Endothelial cell of umbilical vein (primary cell): ENCODE measurements around the gene CEP20. TPM values are rescaled to one million over a fixed set of nuclear protein-coding genes. Genes with fewer than 3 reads are reported as not detected.

Experiments used
- BruUV-seq: library from RNA; stranded (reverse); fragments of 400-500 nt; replicated peaks from 2 replicates; lab custom pipeline; 2021; lab: Mats Ljungman, UMichigan
- CTCF ChIA-PET: fragments of 300-600, 350-600 bp; sonication (Branson Sonifier 250); formaldehyde crosslinking; loops from one replicate; lab custom pipeline; 2021; ENCODE audit warnings: antibody characterized with exemption, inconsistent platforms; lab: Charles Lee
- POLR2A ChIA-PET: fragments of 300-600, 350-600 bp; sonication (Branson Sonifier 250); formaldehyde crosslinking; loops from one replicate; lab custom pipeline; 2021; ENCODE audit warnings: antibody characterized with exemption, inconsistent platforms; lab: Charles Lee
- DNase-seq: peaks from one replicate; pipeline ENCODE4 v3.0.0-alpha.2; 2011; ENCODE audit warnings: low read depth, low spot score
- FAIRE-seq: peaks from 2 replicates; lab custom pipeline; 2011; peaks lifted over from hg19 to GRCh38; lab: Jason Lieb, UNC
- H2AFZ ChIP-seq: 2 replicates; pipeline ENCODE4 v1.6.0; 2012; ENCODE audit warnings: low read depth, low read length, control low read depth, inconsistent platforms
- H3K27ac ChIP-seq: 2 replicates; pipeline ENCODE4 v1.5.1; 2011; ENCODE audit warnings: low read depth, mild to moderate bottlenecking, control low read depth, low read length, moderate library complexity; ENCODE audit not compliant: insufficient read depth
- H3K27me3 ChIP-seq, 2 experiments: 2 replicates each; pipeline versions ENCODE4 v1.6.0 to v1.6.1; 2011; ENCODE audit warnings: low read length in 2 of 2, mixed read lengths in 1 of 2; ENCODE audit not compliant: control insufficient read depth in 2 of 2, insufficient read depth in 2 of 2
- H3K36me3 ChIP-seq, 2 experiments: 2 replicates in 1 of 2; 3 replicates in 1 of 2; pipeline ENCODE4 v1.5.1; 2011; ENCODE audit warnings: low read length in 2 of 2, mild to moderate bottlenecking in 1 of 2, moderate library complexity in 1 of 2; ENCODE audit not compliant: control insufficient read depth in 2 of 2, insufficient read depth in 2 of 2; ENCODE audit errors: extremely low read depth in 1 of 2
- H3K4me1 ChIP-seq: 3 replicates; pipeline ENCODE4 v1.5.1; 2011; ENCODE audit warnings: mild to moderate bottlenecking, low read length; ENCODE audit not compliant: control insufficient read depth, insufficient read depth; ENCODE audit errors: extremely low read depth
- H3K4me2 ChIP-seq: 2 replicates; pipeline ENCODE4 v1.6.1; 2011; ENCODE audit warnings: low read length, control low read depth, mixed read lengths; ENCODE audit not compliant: insufficient read depth
- H3K4me3 ChIP-seq, 3 experiments: fragments of 200-600 bp in 1 of 3; sonication (generic), shearing (Covaris generic) in 1 of 3; replicated peaks in 1 of 3; 2 replicates each; pipeline ENCODE4 v1.5.1; 2011 to 2016; ENCODE audit warnings: control low read depth in 3 of 3, low read length in 3 of 3, mild to moderate bottlenecking in 2 of 3, inconsistent platforms in 1 of 3, low read depth in 1 of 3, moderate library complexity in 1 of 3; ENCODE audit not compliant: insufficient read depth in 1 of 3
- H3K79me2 ChIP-seq: 2 replicates; pipeline ENCODE4 v1.6.0; 2012; ENCODE audit warnings: low read length, inconsistent platforms; ENCODE audit not compliant: control insufficient read depth, insufficient read depth
- H3K9ac ChIP-seq: replicated peaks from 2 replicates; pipeline ENCODE3; 2011; ENCODE audit warnings: low read length, control low read depth; ENCODE audit not compliant: insufficient read depth; ENCODE audit errors: extremely low read depth
- H3K9me1 ChIP-seq: replicated peaks from 3 replicates; pipeline ENCODE4 v1.6.0; 2011; ENCODE audit warnings: mild to moderate bottlenecking, low read length; ENCODE audit not compliant: control insufficient read depth, insufficient read depth; ENCODE audit errors: extremely low read depth
- H3K9me3 ChIP-seq: replicated peaks from 2 replicates; pipeline ENCODE4 v1.5.1; 2012; ENCODE audit warnings: low read length, inconsistent platforms; ENCODE audit not compliant: control insufficient read depth, insufficient read depth
- H4K20me1 ChIP-seq: replicated peaks from 2 replicates; pipeline ENCODE3; 2011; ENCODE audit warnings: mild to moderate bottlenecking, low read length; ENCODE audit not compliant: control insufficient read depth, insufficient read depth; ENCODE audit errors: extremely low read depth
- EZH2 ChIP-seq: IDR thresholded peaks from 2 replicates; pipeline ENCODE4 v1.6.1; 2012; ENCODE audit warnings: borderline replicate concordance, low read depth, mild to moderate bottlenecking, moderate library complexity, low read length, inconsistent platforms; ENCODE audit not compliant: severe bottlenecking
- FOS ChIP-seq: IDR thresholded peaks from 2 replicates; pipeline ENCODE4 v1.6.1; 2011; ENCODE audit warnings: mild to moderate bottlenecking, low read length, moderate library complexity, borderline replicate concordance; ENCODE audit not compliant: insufficient read depth
- GATA2 ChIP-seq: IDR thresholded peaks from 2 replicates; pipeline ENCODE4 v1.7.0; 2011; ENCODE audit warnings: low read depth, mild to moderate bottlenecking, moderate library complexity, mixed read lengths, low read length; ENCODE audit not compliant: insufficient read length, insufficient read depth
- MYC ChIP-seq: IDR thresholded peaks from one replicate; pipeline ENCODE4 v1.6.1; 2011; ENCODE audit warnings: mild to moderate bottlenecking, low read depth, low read length
- POLR2A ChIP-seq: IDR thresholded peaks from 2 replicates; pipeline ENCODE4 v1.6.1; 2012; ENCODE audit warnings: low read depth, mild to moderate bottlenecking, control low read depth, low read length
- POLR2AphosphoS5 ChIP-seq: IDR thresholded peaks from 2 replicates; pipeline ENCODE4 v1.6.1; 2012; ENCODE audit warnings: low read depth, mild to moderate bottlenecking, control low read depth, low read length, moderate library complexity; ENCODE audit not compliant: insufficient read depth
- dilution Hi-C: fragments of 300-500 bp; cut with MboI; formaldehyde crosslinking; loops from one replicate; pipeline ENCODE4 v1.15.0; 2019; ENCODE audit warnings: low sequenced_read_pairs; ENCODE audit not compliant: extremely low pct_ligation_motif_present
- intact Hi-C: fragments of 100-400 bp; cut with micrococcal nuclease; formaldehyde crosslinking; loops from one replicate; pipeline ENCODE4 v1.10.0; 2022
- polyA plus RNA-seq, 4 experiments: library from polyadenylated mRNA; depleted of rRNA in 3 of 4; stranded (reverse) in 3 of 4; unstranded in 1 of 4; fragments of >200 nt; gene quantifications; 2 replicates each; pipeline versions ENCODE4 v1.2.1 to v1.2.3, GENCODE V29; 2011 to 2012; ENCODE audit warnings: missing spikeins in 1 of 4
- total RNA-seq: library from RNA; stranded (reverse); gene quantifications from 2 replicates; pipeline ENCODE4 v1.2.3, GENCODE V29; 2021
- TF ChIP-seq, protein P1 (sequence below): IDR thresholded peaks from 2 replicates; pipeline ENCODE4 v1.6.1; 2011; ENCODE audit not compliant: insufficient read depth, insufficient read length
- TF ChIP-seq, protein P2 (sequence below), 2 donors: IDR thresholded peaks; 1 replicate in 1 of 2; 2 replicates in 1 of 2; pipeline ENCODE4 v1.5.1; 2011; ENCODE audit warnings: low read length in 2 of 2, mild to moderate bottlenecking in 2 of 2, moderate library complexity in 2 of 2, control low read depth in 1 of 2, inconsistent platforms in 1 of 2, low read depth in 1 of 2; ENCODE audit not compliant: insufficient read depth in 1 of 2; ENCODE audit errors: extremely low read depth in 1 of 2

Gene CEP20
- total and polyA plus RNA-seq, 2 donors (not counting 3 experiments of a cell fraction or from before 2014, with no cell fraction given) = 9.5 to 28.0 TPM

DNA sequence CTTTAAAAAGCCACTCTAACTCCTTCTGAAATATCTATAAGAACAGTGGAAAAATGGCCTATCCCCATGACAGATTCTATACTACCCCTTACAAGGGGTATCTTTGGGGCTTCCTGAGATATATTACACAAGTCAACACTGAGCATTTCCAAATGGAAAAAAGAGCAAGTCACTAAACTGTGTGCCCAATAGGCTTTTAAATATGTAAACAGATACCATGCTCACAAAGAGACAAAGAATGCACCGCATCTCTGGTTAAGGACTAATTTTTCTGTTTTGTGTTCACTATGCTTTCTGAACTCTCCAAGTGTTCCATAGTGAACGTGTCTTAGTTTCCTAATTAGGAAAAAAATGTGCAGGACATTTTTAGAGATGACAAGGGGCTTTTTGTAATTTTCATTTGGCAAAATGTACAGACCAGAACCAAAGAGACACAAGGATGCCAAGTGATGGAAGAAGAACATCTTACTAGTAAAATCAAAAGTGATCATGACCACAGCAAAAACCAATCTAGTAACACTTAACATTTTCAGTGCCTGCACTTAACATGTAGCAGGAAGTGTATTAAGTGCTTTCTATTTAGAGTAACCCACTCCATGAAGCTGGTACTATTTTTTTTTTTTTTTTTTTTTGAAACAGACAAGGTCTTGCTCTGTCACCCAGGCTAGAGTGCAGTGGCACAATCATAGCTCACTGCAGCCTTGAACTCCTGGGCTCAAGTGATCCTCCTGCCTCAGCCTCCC, 53.1 kb downstream of the CEP20 start:
- H3K9me3 ChIP-seq = no peaks in the 10 kb centered on the region
- H3K9me1 ChIP-seq = no peaks in the 10 kb centered on the region
- no peaks in the 10 kb centered on the region for H3K79me2 ChIP-seq
- no peaks in the 10 kb centered on the region for H3K4me1 ChIP-seq
- POLR2A ChIA-PET = no interaction called here
- H3K27ac ChIP-seq = no peak overlapping the region
- DNase-seq (no peak), FAIRE-seq (no peak)
- dilution Hi-C loops (no loop called here), intact Hi-C loops (no loop called here)
- no peak overlapping the region for H3K4me3 ChIP-seq
- no peaks in the 10 kb centered on the region for H4K20me1 ChIP-seq
- no TSS peak for BruUV-seq
- no peaks in the 10 kb centered on the region for H3K27me3 ChIP-seq
- no peak overlapping the region for H2AFZ ChIP-seq
- CTCF ChIA-PET = interaction anchor here (1.2 to 5.0 kb wide), 4 partner anchors 10 to 58 kb away, joined by 3 to 44 read pairs (median 7); no protein-coding TSS in a partner anchor
- TF ChIP-seq GATA2 (no peak), FOS (no peak), EZH2 (no peak), MYC (no peak), POLR2AphosphoS5 (no peak), POLR2A (no peak)
- TF ChIP-seq, protein P1, sequence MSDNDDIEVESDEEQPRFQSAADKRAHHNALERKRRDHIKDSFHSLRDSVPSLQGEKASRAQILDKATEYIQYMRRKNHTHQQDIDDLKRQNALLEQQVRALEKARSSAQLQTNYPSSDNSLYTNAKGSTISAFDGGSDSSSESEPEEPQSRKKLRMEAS = no peak
- TF ChIP-seq, protein P2, sequence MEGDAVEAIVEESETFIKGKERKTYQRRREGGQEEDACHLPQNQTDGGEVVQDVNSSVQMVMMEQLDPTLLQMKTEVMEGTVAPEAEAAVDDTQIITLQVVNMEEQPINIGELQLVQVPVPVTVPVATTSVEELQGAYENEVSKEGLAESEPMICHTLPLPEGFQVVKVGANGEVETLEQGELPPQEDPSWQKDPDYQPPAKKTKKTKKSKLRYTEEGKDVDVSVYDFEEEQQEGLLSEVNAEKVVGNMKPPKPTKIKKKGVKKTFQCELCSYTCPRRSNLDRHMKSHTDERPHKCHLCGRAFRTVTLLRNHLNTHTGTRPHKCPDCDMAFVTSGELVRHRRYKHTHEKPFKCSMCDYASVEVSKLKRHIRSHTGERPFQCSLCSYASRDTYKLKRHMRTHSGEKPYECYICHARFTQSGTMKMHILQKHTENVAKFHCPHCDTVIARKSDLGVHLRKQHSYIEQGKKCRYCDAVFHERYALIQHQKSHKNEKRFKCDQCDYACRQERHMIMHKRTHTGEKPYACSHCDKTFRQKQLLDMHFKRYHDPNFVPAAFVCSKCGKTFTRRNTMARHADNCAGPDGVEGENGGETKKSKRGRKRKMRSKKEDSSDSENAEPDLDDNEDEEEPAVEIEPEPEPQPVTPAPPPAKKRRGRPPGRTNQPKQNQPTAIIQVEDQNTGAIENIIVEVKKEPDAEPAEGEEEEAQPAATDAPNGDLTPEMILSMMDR (IDR thresholded peaks at IDR 0.05; ENCODE audit: extremely low read depth in 1 of 2, insufficient read depth in 1 of 2, low read depth in 1 of 2, low read length in 2 of 2) = no peak
- no peak overlapping the region for H3K9ac ChIP-seq
- no peak overlapping the region for H3K4me2 ChIP-seq
- no peaks in the 10 kb centered on the region for H3K36me3 ChIP-seq
